ENCODE results near the gene MYL6B.

MYL6B gene

DNA sequence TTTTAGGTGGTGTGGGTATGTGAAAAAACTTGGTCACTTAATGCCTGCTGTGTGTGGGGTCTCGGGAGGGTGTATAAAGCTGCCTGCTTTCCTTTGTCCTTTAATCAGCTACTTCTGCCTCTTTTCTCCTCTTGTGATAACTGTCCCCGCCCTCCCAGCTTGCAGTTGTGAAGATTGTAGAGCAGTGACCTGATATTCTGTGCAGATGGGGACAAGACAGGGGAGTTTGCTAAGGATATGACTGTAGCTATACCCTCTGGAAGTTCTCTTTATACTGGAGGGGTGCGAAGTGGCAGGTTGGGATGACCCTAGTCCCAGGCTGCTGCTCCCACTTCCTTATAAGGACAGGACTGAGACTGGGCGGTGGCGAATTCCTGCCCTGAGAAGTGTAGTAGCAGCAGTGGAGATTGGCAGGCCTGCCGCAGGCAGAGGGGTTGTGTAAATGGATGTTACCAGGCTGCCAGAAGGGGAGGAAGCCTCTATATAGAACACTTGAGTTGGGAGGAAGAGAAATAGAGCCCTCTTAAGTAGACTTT lies 6.6 kb downstream of the MYL6B start:
- DNase-seq (ENCODE audit: insufficient read length, low spot score) (no peak), FAIRE-seq (no peak)
- TF ChIP-seq, protein P1, sequence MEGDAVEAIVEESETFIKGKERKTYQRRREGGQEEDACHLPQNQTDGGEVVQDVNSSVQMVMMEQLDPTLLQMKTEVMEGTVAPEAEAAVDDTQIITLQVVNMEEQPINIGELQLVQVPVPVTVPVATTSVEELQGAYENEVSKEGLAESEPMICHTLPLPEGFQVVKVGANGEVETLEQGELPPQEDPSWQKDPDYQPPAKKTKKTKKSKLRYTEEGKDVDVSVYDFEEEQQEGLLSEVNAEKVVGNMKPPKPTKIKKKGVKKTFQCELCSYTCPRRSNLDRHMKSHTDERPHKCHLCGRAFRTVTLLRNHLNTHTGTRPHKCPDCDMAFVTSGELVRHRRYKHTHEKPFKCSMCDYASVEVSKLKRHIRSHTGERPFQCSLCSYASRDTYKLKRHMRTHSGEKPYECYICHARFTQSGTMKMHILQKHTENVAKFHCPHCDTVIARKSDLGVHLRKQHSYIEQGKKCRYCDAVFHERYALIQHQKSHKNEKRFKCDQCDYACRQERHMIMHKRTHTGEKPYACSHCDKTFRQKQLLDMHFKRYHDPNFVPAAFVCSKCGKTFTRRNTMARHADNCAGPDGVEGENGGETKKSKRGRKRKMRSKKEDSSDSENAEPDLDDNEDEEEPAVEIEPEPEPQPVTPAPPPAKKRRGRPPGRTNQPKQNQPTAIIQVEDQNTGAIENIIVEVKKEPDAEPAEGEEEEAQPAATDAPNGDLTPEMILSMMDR (IDR thresholded peaks at IDR 0.05; ENCODE audit: insufficient read depth, missing control alignments), result no peak

DNA sequence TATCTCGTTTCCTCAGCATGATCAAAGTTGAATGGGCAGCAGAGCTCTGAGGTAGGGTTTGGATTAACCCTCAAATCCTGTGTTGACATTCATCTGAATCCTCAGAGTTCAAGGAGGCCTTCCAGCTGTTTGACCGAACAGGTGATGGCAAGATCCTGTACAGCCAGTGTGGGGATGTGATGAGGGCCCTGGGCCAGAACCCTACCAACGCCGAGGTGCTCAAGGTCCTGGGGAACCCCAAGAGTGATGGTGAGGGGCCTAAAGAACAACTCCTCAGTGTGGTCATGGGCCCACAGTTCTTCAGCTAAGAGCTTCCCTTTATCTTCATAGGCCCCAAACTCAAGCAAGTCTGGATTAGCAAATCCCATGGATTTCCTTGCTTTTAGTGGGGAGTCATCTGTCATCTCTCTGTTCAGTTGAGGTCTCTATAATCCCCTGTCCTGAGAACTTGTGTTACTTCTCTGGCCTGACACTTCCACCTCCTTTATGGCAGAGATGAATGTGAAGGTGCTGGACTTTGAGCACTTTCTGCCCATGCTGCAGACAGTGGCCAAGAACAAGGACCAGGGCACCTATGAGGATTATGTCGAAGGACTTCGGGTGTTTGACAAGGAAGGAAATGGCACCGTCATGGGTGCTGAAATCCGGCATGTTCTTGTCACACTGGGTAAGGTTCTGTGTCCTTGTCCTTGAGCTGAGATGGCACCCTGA lies 7.2 kb downstream of the MYL6B start:
- FAIRE-seq, result no peak
- TF ChIP-seq, protein P1 (IDR thresholded peaks at IDR 0.05; ENCODE audit: insufficient read depth, missing control alignments), result no peak
- no peak for DNase-seq (ENCODE audit: insufficient read length, low spot score)

DNA sequence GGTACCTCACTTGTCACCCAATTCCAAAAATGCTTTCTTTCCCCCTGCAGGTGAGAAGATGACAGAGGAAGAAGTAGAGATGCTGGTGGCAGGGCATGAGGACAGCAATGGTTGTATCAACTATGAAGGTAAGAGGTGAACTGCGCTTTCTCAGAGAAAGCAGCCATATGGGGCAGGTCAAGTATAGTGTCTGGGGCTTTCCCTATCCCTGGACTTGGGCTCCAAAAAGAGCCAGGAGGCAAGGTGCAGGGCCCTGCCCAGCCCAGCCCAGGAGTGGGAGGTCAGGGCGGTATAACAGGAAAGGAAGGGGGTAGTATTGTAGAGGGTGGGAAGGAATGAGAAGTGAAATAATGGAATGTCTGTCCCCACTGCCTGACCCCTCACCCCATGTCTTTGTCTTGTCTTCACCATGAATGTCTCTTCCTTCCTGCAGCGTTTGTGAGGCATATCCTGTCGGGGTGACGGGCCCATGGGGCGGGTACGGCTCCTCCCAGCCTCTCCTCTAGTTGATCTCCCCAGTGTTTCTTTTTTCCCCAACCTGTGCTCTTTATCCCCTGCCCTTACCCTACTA lies 7.9 kb downstream of the MYL6B start:
- TF ChIP-seq, protein P1 (IDR thresholded peaks at IDR 0.05; ENCODE audit: insufficient read depth, missing control alignments), result no peak
- FAIRE-seq (no peak), DNase-seq (ENCODE audit: insufficient read length, low spot score) (no peak)

DNA sequence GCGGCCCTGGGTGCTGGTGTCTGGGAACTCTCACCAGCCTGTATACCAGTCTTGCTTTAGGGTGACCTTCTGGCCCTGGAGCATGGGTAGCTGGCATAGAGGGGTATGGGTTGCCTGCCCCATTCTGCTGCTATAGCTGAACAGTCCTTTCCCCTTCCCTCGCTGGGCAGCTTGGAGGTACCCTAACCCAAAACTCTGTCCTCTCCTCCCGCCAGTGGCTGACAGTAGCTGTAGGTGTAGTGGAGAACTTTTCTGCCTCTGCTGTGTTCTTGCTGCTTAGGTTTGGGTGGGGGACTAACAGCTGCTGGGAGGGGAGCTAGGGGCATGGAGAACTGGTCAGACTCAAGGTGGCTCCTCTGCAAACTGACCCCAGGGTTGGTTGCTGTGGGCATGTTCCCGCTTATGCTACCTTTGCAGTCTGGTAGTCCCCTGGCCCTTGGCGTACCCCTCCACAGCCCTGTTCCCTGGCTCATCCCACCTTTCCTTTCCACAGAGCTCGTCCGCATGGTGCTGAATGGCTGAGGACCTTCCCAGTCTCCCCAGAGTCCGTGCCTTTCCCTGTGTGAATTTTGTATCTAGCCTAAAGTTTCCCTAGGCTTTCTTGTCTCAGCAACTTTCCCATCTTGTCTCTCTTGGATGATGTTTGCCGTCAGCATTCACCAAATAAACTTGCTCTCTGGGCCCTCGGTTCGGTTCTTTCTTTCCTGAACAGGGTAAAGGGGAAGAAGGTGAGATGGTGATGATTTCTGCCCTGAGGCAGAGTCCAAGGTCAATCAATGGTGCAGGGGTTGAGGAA lies 8.7 kb downstream of the MYL6B start:
- TF ChIP-seq, protein P1 (IDR thresholded peaks at IDR 0.05; ENCODE audit: insufficient read depth, missing control alignments), result no peak
- no peak for DNase-seq (ENCODE audit: insufficient read length, low spot score)
- FAIRE-seq, result no peak

DNA sequence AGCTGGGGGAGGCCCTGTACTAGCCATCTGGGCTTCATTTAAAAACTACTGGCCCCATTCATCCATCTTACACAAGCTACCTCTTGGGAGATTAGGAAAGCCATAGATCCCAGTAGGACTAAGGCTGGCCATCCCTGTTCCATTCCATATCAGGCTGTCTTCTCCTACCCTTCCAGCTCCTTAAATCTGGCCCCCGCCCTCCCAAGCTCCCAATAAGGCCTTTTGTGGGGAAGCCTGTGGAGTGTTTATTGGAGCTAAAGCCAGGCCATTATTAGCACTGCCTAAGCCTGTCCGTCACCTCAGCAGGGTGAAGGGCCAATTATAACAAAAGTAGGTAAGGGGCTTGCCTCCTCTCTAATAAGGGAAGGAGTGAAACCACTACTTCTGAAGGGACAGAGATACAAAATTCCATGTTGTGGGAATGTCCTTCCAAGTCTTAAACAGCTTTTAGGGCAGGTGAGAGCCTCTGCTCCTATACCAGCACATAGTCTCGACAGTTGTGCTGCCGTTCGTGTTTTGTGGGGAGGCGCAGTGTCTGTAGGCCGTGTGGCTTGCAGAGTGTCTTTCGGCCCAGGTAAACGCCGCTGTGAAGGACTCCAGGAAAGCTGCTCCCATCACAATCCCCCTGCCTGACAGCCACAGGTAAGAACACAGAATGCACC lies 9.4 kb downstream of the MYL6B start:
- FAIRE-seq (no peak), DNase-seq (ENCODE audit: insufficient read length, low spot score) (no peak)
- TF ChIP-seq, protein P1 (IDR thresholded peaks at IDR 0.05; ENCODE audit: insufficient read depth, missing control alignments), result no peak

DNA sequence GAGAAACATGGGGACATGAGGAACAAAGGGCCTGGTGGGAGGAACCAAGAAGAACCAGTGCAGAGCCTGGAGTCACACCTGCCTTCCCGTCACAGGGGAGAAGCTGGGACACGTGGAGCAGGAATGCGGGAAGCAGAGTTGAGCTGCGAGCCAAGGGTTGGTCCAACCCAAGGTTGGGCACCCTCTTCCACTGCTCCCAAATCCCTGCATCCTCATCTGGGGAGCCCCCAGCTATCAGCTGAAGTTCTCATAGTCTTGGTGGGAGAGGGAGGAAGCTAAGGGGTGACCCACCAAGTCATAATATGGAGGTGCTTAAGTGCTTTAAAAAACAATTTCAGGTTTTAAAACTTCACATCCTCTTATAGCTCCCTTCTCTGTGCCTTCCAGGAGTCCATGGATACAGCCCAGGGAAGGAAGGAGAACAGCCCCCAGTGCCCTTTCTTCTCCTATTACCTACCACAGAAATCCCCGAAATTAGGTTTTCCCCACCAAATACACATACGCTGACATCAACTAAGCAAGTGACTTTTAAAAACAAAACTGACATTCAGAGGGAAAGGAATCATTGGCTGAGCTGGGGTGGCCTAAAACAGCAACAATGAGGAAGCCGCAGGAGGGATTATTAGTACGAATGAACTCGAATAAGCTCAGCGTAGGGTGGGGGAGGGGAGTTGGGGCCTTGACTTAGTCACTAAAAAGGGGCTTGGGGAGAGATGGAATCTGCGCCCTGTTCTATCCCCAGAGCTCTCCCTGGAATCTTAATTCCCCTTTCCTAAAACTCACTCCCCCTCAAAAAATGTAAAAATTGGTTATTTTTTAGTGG lies 10.3 kb downstream of the MYL6B start:
- no peak for FAIRE-seq
- TF ChIP-seq, protein P1 (IDR thresholded peaks at IDR 0.05; ENCODE audit: insufficient read depth, missing control alignments), result no peak
- DNase-seq (ENCODE audit: insufficient read length, low spot score), result no peak

Data from D721Med (cell line).